Activated T-helper 17 cell treated with anti-CD3 and anti-CD28 coated beads, Interleukin-2, amount 50 U/mL, for 72 hours (primary cell): ENCODE measurements around the gene FAM3B. TPM values are rescaled to one million over a fixed set of nuclear protein-coding genes. Genes with fewer than 3 reads are reported as not detected.
A peak's percentile ranks its signal among the peaks of the same experiment; 100 is the strongest.
"Not testable (repeated sequence)": the region's sequence is repeated elsewhere in the genome, so short reads cannot be mapped to it uniquely, and the experiment has no call there.

ENCODE experiments used
- ATAC-seq: fragments of 150-1000 bp; cut with Tn5 transposase; replicated peaks from 2 replicates; pipeline ENCODE4 v1.10.0; 2021; ENCODE audit warnings: mild to moderate bottlenecking, moderate library complexity
- H3K27ac Mint-ChIP-seq: one replicate; pipeline ENCODE4 v1.8.0; 2022; ENCODE audit warnings: mixed read lengths
- H3K27me3 Mint-ChIP-seq: one replicate; pipeline ENCODE4 v1.8.0; 2022; ENCODE audit warnings: mixed read lengths
- H3K36me3 Mint-ChIP-seq: one replicate; pipeline ENCODE4 v1.8.0; 2022; ENCODE audit warnings: low read depth, mild to moderate bottlenecking, mixed read lengths
- H3K4me1 Mint-ChIP-seq: one replicate; pipeline ENCODE4 v1.8.0; 2022; ENCODE audit warnings: mixed read lengths
- H3K4me3 Mint-ChIP-seq: one replicate; pipeline ENCODE4 v1.8.0; 2022; ENCODE audit warnings: mild to moderate bottlenecking, mixed read lengths
- H3K9me3 Mint-ChIP-seq: one replicate; pipeline ENCODE4 v1.8.0; 2022; ENCODE audit warnings: mixed read lengths
- total RNA-seq, 2 donors: library from RNA; stranded (reverse); gene quantifications; one replicate each; pipeline ENCODE4 v1.2.3, GENCODE V29; 2022

Gene FAM3B
- total RNA-seq, 2 donors from 2014 or later: not detected

GRCh38 chr21:41304068-41304720 is 12.4 kb upstream of the FAM3B start:
- no peak overlapping the region for H3K4me3 Mint-ChIP-seq
- H3K9me3 Mint-ChIP-seq: peaks cover 4% of the 10 kb centered on the region
- H3K4me1 Mint-ChIP-seq: no peaks in the 10 kb centered on the region
- H3K27ac Mint-ChIP-seq: no peak overlapping the region
- H3K27me3 Mint-ChIP-seq: peaks cover 4% of the 10 kb centered on the region
- no peaks in the 10 kb centered on the region for H3K36me3 Mint-ChIP-seq
- ATAC-seq: no peak

GRCh38 chr21:41307219-41307618 is 9.4 kb upstream of the FAM3B start:
- H3K36me3 Mint-ChIP-seq: no peaks in the 10 kb centered on the region
- H3K4me3 Mint-ChIP-seq: no peak overlapping the region
- H3K27me3 Mint-ChIP-seq: peaks cover 7% of the 10 kb centered on the region
- no peaks in the 10 kb centered on the region for H3K4me1 Mint-ChIP-seq
- no peak for ATAC-seq
- H3K27ac Mint-ChIP-seq: no peak overlapping the region
- peaks cover 4% of the 10 kb centered on the region for H3K9me3 Mint-ChIP-seq

GRCh38 chr21:41313285-41314164 is 3.1 kb upstream of the FAM3B start:
- not testable (repeated sequence) for H3K27ac Mint-ChIP-seq, ATAC-seq, H3K4me1 Mint-ChIP-seq, H3K36me3 Mint-ChIP-seq, H3K4me3 Mint-ChIP-seq, H3K9me3 Mint-ChIP-seq
- peaks cover 30% of the 10 kb centered on the region for H3K27me3 Mint-ChIP-seq

- Mint-ChIP-seq H3K27me3 (peaks cover 30% of the 10 kb centered on the region), H3K4me3 (no peak overlapping the region), H3K4me1 (no peaks in the 10 kb centered on the region), H3K27ac (no peak overlapping the region), H3K36me3 (no peaks in the 10 kb centered on the region), H3K9me3 (no peaks in the 10 kb centered on the region)
- ATAC-seq: no peak
Measured at GRCh38 chr21:41315726-41316125, 875 bp upstream of the FAM3B start.

GRCh38 chr21:41317063-41317392 is 427 bp downstream of the FAM3B start:
- Mint-ChIP-seq H3K36me3 (no peaks in the 10 kb centered on the region), H3K4me3 (no peak overlapping the region), H3K27me3 (peaks cover 38% of the 10 kb centered on the region), H3K27ac (no peak overlapping the region), H3K4me1 (peaks cover 4% of the 10 kb centered on the region), H3K9me3 (no peaks in the 10 kb centered on the region)
- no peak for ATAC-seq

- no peaks in the 10 kb centered on the region for H3K36me3 Mint-ChIP-seq
- H3K4me3 Mint-ChIP-seq: no peak overlapping the region
- ATAC-seq: no peak
- peaks cover 5% of the 10 kb centered on the region for H3K4me1 Mint-ChIP-seq
- no peak overlapping the region for H3K27ac Mint-ChIP-seq
- no peaks in the 10 kb centered on the region for H3K9me3 Mint-ChIP-seq
- H3K27me3 Mint-ChIP-seq: peaks cover 36% of the 10 kb centered on the region
Measured at GRCh38 chr21:41317458-41317857, 857 bp downstream of the FAM3B start.

GRCh38 chr21:41318218-41318617 is 1.6 kb downstream of the FAM3B start:
- no peaks in the 10 kb centered on the region for H3K36me3 Mint-ChIP-seq

GRCh38 chr21:41319273-41319672 is 2.7 kb downstream of the FAM3B start:
- Mint-ChIP-seq H3K4me1 (peaks cover 5% of the 10 kb centered on the region), H3K27me3 (peaks cover 33% of the 10 kb centered on the region), H3K9me3 (no peaks in the 10 kb centered on the region), H3K36me3 (no peaks in the 10 kb centered on the region), H3K4me3 (no peak overlapping the region), H3K27ac (no peak overlapping the region)
- ATAC-seq: no peak

More at GRCh38 chr21:41318218-41318617, 1.6 kb downstream of the FAM3B start:
- H3K4me1 Mint-ChIP-seq: peaks cover 5% of the 10 kb centered on the region
- no peaks in the 10 kb centered on the region for H3K9me3 Mint-ChIP-seq
- no peak overlapping the region for H3K4me3 Mint-ChIP-seq
- H3K27ac Mint-ChIP-seq: no peak overlapping the region
- ATAC-seq: no peak
- H3K27me3 Mint-ChIP-seq: peaks cover 33% of the 10 kb centered on the region

GRCh38 chr21:41321211-41321907 is 4.8 kb downstream of the FAM3B start:
- Mint-ChIP-seq H3K4me3 (no peak overlapping the region), H3K4me1 (peaks cover 5% of the 10 kb centered on the region), H3K9me3 (no peaks in the 10 kb centered on the region), H3K27me3 (peaks cover 17% of the 10 kb centered on the region), H3K36me3 (no peaks in the 10 kb centered on the region), H3K27ac (no peak overlapping the region)
- ATAC-seq: peak; percentile 24

GRCh38 chr21:41321908-41322495 is 5.4 kb downstream of the FAM3B start:
- Mint-ChIP-seq H3K4me3 (no peak overlapping the region), H3K27me3 (peaks cover 17% of the 10 kb centered on the region)

GRCh38 chr21:41322496-41323382 is 6.1 kb downstream of the FAM3B start:
- no peak for ATAC-seq
- H3K27ac Mint-ChIP-seq: no peak overlapping the region
- H3K36me3 Mint-ChIP-seq: no peaks in the 10 kb centered on the region
- H3K4me3 Mint-ChIP-seq: no peak overlapping the region
- H3K9me3 Mint-ChIP-seq: no peaks in the 10 kb centered on the region
- peaks cover 11% of the 10 kb centered on the region for H3K27me3 Mint-ChIP-seq
- peaks cover 5% of the 10 kb centered on the region for H3K4me1 Mint-ChIP-seq

More at GRCh38 chr21:41321908-41322495, 5.4 kb downstream of the FAM3B start:
- Mint-ChIP-seq H3K36me3 (no peaks in the 10 kb centered on the region), H3K27ac (no peak overlapping the region), H3K9me3 (no peaks in the 10 kb centered on the region), H3K4me1 (peaks cover 5% of the 10 kb centered on the region)
- ATAC-seq: no peak

- Mint-ChIP-seq H3K9me3 (no peaks in the 10 kb centered on the region), H3K4me3 (no peak overlapping the region), H3K27me3 (peaks cover 8% of the 10 kb centered on the region), H3K4me1 (peaks cover 5% of the 10 kb centered on the region), H3K27ac (no peak overlapping the region), H3K36me3 (no peaks in the 10 kb centered on the region)
- ATAC-seq: no peak
Measured at GRCh38 chr21:41325138-41325912, 8.7 kb downstream of the FAM3B start.

GRCh38 chr21:41326414-41327080 is 9.9 kb downstream of the FAM3B start:
- ATAC-seq: no peak
- Mint-ChIP-seq H3K36me3 (no peaks in the 10 kb centered on the region), H3K4me3 (no peak overlapping the region), H3K4me1 (peaks cover 5% of the 10 kb centered on the region), H3K9me3 (no peaks in the 10 kb centered on the region), H3K27me3 (peaks cover 5% of the 10 kb centered on the region), H3K27ac (no peak overlapping the region)
